H1 (cell line): ENCODE measurements around the gene RBBP5. TPM values are rescaled to one million over a fixed set of nuclear protein-coding genes. Genes with fewer than 3 reads are reported as not detected.

Source experiments
- CHD7 ChIP-seq: fragments of 300-600 bp; sonication (generic); IDR thresholded peaks from 2 replicates; pipeline ENCODE4 v1.7.1; 2012; ENCODE audit warnings: low read length, moderate library complexity, mild to moderate bottlenecking, inconsistent platforms; ENCODE audit not compliant: insufficient replicate concordance
- MAX ChIP-seq: IDR thresholded peaks from 2 replicates; pipeline ENCODE4 v1.6.1; 2012; ENCODE audit warnings: inconsistent platforms
- SAP30 ChIP-seq: fragments of 300-600 bp; sonication (generic); IDR thresholded peaks from 2 replicates; pipeline ENCODE4 v1.7.1; 2012; ENCODE audit warnings: low read length, moderate library complexity, mild to moderate bottlenecking, inconsistent platforms; ENCODE audit not compliant: insufficient read depth, insufficient replicate concordance
- SIN3A ChIP-seq, 2 experiments: IDR thresholded peaks in 1 of 2; conservative IDR thresholded peaks in 1 of 2; 2 replicates each; pipeline ENCODE4 v1.6.1; 2011 to 2012; ENCODE audit warnings: low read length in 2 of 2, improper control_type of control experiment in 1 of 2, low read depth in 1 of 2, mild to moderate bottlenecking in 1 of 2
- polyA plus RNA-seq, 7 experiments: library from polyadenylated mRNA; depleted of rRNA in 3 of 7; stranded (reverse) in 5 of 7; unstranded in 2 of 7; fragments of >200 nt in 5 of 7; fragments of 200-250 nt in 2 of 7; gene quantifications; 1 replicate in 5 of 7; 2 replicates in 1 of 7; 4 replicates in 1 of 7; pipeline versions ENCODE4 v1.2.1 to v1.2.3, GENCODE V29; 2011 to 2013; ENCODE audit warnings: missing spikeins in 2 of 7, mixed read lengths in 2 of 7
- total RNA-seq: library from RNA; stranded (reverse); fragmentation: NEBNext Ultra II Directional; extraction: Animal tissue kit (Norgen Biotek cat#: 25700); gene quantifications from 2 replicates; pipeline ENCODE4 v1.2.1, GENCODE V29; 2021

The RBBP5 gene
- total and polyA plus RNA-seq, 2 of the 8 experiments (the other 6 are each of a cell fraction or from before 2014, with no cell fraction given) = 6.7 to 21.5 TPM

- TF ChIP-seq CHD7 = no peak
- TF ChIP-seq SAP30 = no peak
- peak in 1 of 2 experiments; percentile 87; a peak in 2 of 4 replicates for TF ChIP-seq SIN3A (conservative IDR thresholded peaks at IDR 0.05 in 1 of 2, IDR thresholded peaks at IDR 0.05 in 1 of 2; ENCODE audit: low read depth in 1 of 2, low read length in 2 of 2)
- peak; percentile 39; the same call in 1 of the 2 replicates for TF ChIP-seq MAX
These were observed 77.0 kb downstream of the RBBP5 start (continued) for GRCh38 chr1:205044741-205045140.
